Endothelial cell of umbilical vein (primary cell): ENCODE data around the gene CPLX1. TPM values are rescaled to one million over a fixed set of nuclear protein-coding genes. Genes with fewer than 3 reads are reported as not detected.

Experiments used
- BruUV-seq: library from RNA; stranded (reverse); fragments of 400-500 nt; replicated peaks from 2 replicates; lab custom pipeline; 2021; lab: Mats Ljungman, UMichigan
- CTCF ChIA-PET: fragments of 300-600, 350-600 bp; sonication (Branson Sonifier 250); formaldehyde crosslinking; loops from one replicate; lab custom pipeline; 2021; ENCODE audit warnings: antibody characterized with exemption, inconsistent platforms; lab: Charles Lee
- POLR2A ChIA-PET: fragments of 300-600, 350-600 bp; sonication (Branson Sonifier 250); formaldehyde crosslinking; loops from one replicate; lab custom pipeline; 2021; ENCODE audit warnings: antibody characterized with exemption, inconsistent platforms; lab: Charles Lee
- DNase-seq: peaks from one replicate; pipeline ENCODE4 v3.0.0-alpha.2; 2011; ENCODE audit warnings: low read depth, low spot score
- FAIRE-seq: peaks from 2 replicates; lab custom pipeline; 2011; peaks lifted over from hg19 to GRCh38; lab: Jason Lieb, UNC
- H2AFZ ChIP-seq: 2 replicates; pipeline ENCODE4 v1.6.0; 2012; ENCODE audit warnings: low read depth, low read length, control low read depth, inconsistent platforms
- H3K27ac ChIP-seq: 2 replicates; pipeline ENCODE4 v1.5.1; 2011; ENCODE audit warnings: low read depth, mild to moderate bottlenecking, control low read depth, low read length, moderate library complexity; ENCODE audit not compliant: insufficient read depth
- H3K27me3 ChIP-seq, 2 experiments: 2 replicates each; pipeline versions ENCODE4 v1.6.0 to v1.6.1; 2011; ENCODE audit warnings: low read length in 2 of 2, mixed read lengths in 1 of 2; ENCODE audit not compliant: control insufficient read depth in 2 of 2, insufficient read depth in 2 of 2
- H3K36me3 ChIP-seq, 2 experiments: 2 replicates in 1 of 2; 3 replicates in 1 of 2; pipeline ENCODE4 v1.5.1; 2011; ENCODE audit warnings: low read length in 2 of 2, mild to moderate bottlenecking in 1 of 2, moderate library complexity in 1 of 2; ENCODE audit not compliant: control insufficient read depth in 2 of 2, insufficient read depth in 2 of 2; ENCODE audit errors: extremely low read depth in 1 of 2
- H3K4me1 ChIP-seq: 3 replicates; pipeline ENCODE4 v1.5.1; 2011; ENCODE audit warnings: mild to moderate bottlenecking, low read length; ENCODE audit not compliant: control insufficient read depth, insufficient read depth; ENCODE audit errors: extremely low read depth
- H3K4me2 ChIP-seq: 2 replicates; pipeline ENCODE4 v1.6.1; 2011; ENCODE audit warnings: low read length, control low read depth, mixed read lengths; ENCODE audit not compliant: insufficient read depth
- H3K4me3 ChIP-seq, 3 experiments: fragments of 200-600 bp in 1 of 3; sonication (generic), shearing (Covaris generic) in 1 of 3; replicated peaks in 1 of 3; 2 replicates each; pipeline ENCODE4 v1.5.1; 2011 to 2016; ENCODE audit warnings: control low read depth in 3 of 3, low read length in 3 of 3, mild to moderate bottlenecking in 2 of 3, inconsistent platforms in 1 of 3, low read depth in 1 of 3, moderate library complexity in 1 of 3; ENCODE audit not compliant: insufficient read depth in 1 of 3
- H3K79me2 ChIP-seq: 2 replicates; pipeline ENCODE4 v1.6.0; 2012; ENCODE audit warnings: low read length, inconsistent platforms; ENCODE audit not compliant: control insufficient read depth, insufficient read depth
- H3K9ac ChIP-seq: replicated peaks from 2 replicates; pipeline ENCODE3; 2011; ENCODE audit warnings: low read length, control low read depth; ENCODE audit not compliant: insufficient read depth; ENCODE audit errors: extremely low read depth
- H3K9me1 ChIP-seq: replicated peaks from 3 replicates; pipeline ENCODE4 v1.6.0; 2011; ENCODE audit warnings: mild to moderate bottlenecking, low read length; ENCODE audit not compliant: control insufficient read depth, insufficient read depth; ENCODE audit errors: extremely low read depth
- H3K9me3 ChIP-seq: replicated peaks from 2 replicates; pipeline ENCODE4 v1.5.1; 2012; ENCODE audit warnings: low read length, inconsistent platforms; ENCODE audit not compliant: control insufficient read depth, insufficient read depth
- H4K20me1 ChIP-seq: replicated peaks from 2 replicates; pipeline ENCODE3; 2011; ENCODE audit warnings: mild to moderate bottlenecking, low read length; ENCODE audit not compliant: control insufficient read depth, insufficient read depth; ENCODE audit errors: extremely low read depth
- CTCF ChIP-seq, 2 donors: IDR thresholded peaks; 1 replicate in 1 of 2; 2 replicates in 1 of 2; pipeline ENCODE4 v1.5.1; 2011; ENCODE audit warnings: low read length in 2 of 2, mild to moderate bottlenecking in 2 of 2, moderate library complexity in 2 of 2, control low read depth in 1 of 2, inconsistent platforms in 1 of 2, low read depth in 1 of 2; ENCODE audit not compliant: insufficient read depth in 1 of 2; ENCODE audit errors: extremely low read depth in 1 of 2
- FOS ChIP-seq: IDR thresholded peaks from 2 replicates; pipeline ENCODE4 v1.6.1; 2011; ENCODE audit warnings: mild to moderate bottlenecking, low read length, moderate library complexity, borderline replicate concordance; ENCODE audit not compliant: insufficient read depth
- GATA2 ChIP-seq: IDR thresholded peaks from 2 replicates; pipeline ENCODE4 v1.7.0; 2011; ENCODE audit warnings: low read depth, mild to moderate bottlenecking, moderate library complexity, mixed read lengths, low read length; ENCODE audit not compliant: insufficient read length, insufficient read depth
- MAX ChIP-seq: IDR thresholded peaks from 2 replicates; pipeline ENCODE4 v1.6.1; 2011; ENCODE audit not compliant: insufficient read depth, insufficient read length
- POLR2A ChIP-seq: IDR thresholded peaks from 2 replicates; pipeline ENCODE4 v1.6.1; 2012; ENCODE audit warnings: low read depth, mild to moderate bottlenecking, control low read depth, low read length
- POLR2AphosphoS5 ChIP-seq: IDR thresholded peaks from 2 replicates; pipeline ENCODE4 v1.6.1; 2012; ENCODE audit warnings: low read depth, mild to moderate bottlenecking, control low read depth, low read length, moderate library complexity; ENCODE audit not compliant: insufficient read depth
- dilution Hi-C: fragments of 300-500 bp; cut with MboI; formaldehyde crosslinking; loops from one replicate; pipeline ENCODE4 v1.15.0; 2019; ENCODE audit warnings: low sequenced_read_pairs; ENCODE audit not compliant: extremely low pct_ligation_motif_present
- intact Hi-C: fragments of 100-400 bp; cut with micrococcal nuclease; formaldehyde crosslinking; loops from one replicate; pipeline ENCODE4 v1.10.0; 2022
- polyA plus RNA-seq, 4 experiments: library from polyadenylated mRNA; depleted of rRNA in 3 of 4; stranded (reverse) in 3 of 4; unstranded in 1 of 4; fragments of >200 nt; gene quantifications; 2 replicates each; pipeline versions ENCODE4 v1.2.1 to v1.2.3, GENCODE V29; 2011 to 2012; ENCODE audit warnings: missing spikeins in 1 of 4
- total RNA-seq: library from RNA; stranded (reverse); gene quantifications from 2 replicates; pipeline ENCODE4 v1.2.3, GENCODE V29; 2021

Gene CPLX1
- total and polyA plus RNA-seq, 2 donors (not counting 3 experiments of a cell fraction or from before 2014, with no cell fraction given) = 1.0 to 1.8 TPM

GRCh38 chr4:815464-816146 is 10.3 kb downstream of the CPLX1 start:
- no TSS peak for BruUV-seq
- H3K4me2 ChIP-seq = no peak overlapping the region
- H3K4me3 ChIP-seq = no peak overlapping the region
- H3K79me2 ChIP-seq = no peaks in the 10 kb centered on the region
- no peak for FAIRE-seq
- H2AFZ ChIP-seq = no peak overlapping the region
- H3K9ac ChIP-seq = no peak overlapping the region
- no peak for DNase-seq
- intact Hi-C loops (no loop called here), dilution Hi-C loops (no loop called here)
- no peaks in the 10 kb centered on the region for H3K4me1 ChIP-seq
- no peak overlapping the region for H3K27ac ChIP-seq
- no peaks in the 10 kb centered on the region for H3K9me1 ChIP-seq
- H3K36me3 ChIP-seq = no peaks in the 10 kb centered on the region
- H3K9me3 ChIP-seq = no peaks in the 10 kb centered on the region
- no peak for TF ChIP-seq GATA2
- no peak for TF ChIP-seq MAX
- no peak for TF ChIP-seq POLR2AphosphoS5
- no peak for TF ChIP-seq CTCF (IDR thresholded peaks at IDR 0.05; ENCODE audit: extremely low read depth in 1 of 2, insufficient read depth in 1 of 2, low read depth in 1 of 2, low read length in 2 of 2)
- no peak for TF ChIP-seq POLR2A
- no peak for TF ChIP-seq FOS
- peaks cover 8 to 9% of the 10 kb centered on the region in 2 experiments for H3K27me3 ChIP-seq
- ChIA-PET POLR2A (no interaction called here), CTCF (interaction anchor here (0.7 to 1.9 kb wide), 2 partner anchors 21 to 130 kb away, joined by 3 to 6 read pairs; no protein-coding TSS in a partner anchor)
- no peaks in the 10 kb centered on the region for H4K20me1 ChIP-seq
